ENCODE data around the gene CLIP2.

The CLIP2 gene

DNA sequence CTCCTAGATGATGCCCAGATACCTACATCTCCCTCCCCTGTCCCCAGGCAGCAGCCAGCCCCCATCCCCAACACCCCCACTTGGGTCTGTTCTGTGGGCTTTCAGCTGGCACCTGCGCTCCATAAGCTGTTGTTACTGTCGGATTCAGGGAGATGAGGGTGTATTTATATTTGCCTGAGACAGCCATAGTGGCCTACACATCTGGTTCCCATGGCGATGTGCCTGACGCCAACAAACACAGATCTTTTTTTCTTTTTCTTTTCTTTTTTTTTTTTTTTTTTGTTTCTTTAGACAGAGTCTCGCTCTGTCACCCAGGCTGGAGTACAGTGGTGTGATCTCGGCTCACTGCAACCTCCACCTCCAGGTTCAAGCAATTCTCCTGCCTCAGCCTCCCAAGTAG lies 73.1 kb downstream of the CLIP2 start (continued):
- TF ChIP-seq, protein P1, sequence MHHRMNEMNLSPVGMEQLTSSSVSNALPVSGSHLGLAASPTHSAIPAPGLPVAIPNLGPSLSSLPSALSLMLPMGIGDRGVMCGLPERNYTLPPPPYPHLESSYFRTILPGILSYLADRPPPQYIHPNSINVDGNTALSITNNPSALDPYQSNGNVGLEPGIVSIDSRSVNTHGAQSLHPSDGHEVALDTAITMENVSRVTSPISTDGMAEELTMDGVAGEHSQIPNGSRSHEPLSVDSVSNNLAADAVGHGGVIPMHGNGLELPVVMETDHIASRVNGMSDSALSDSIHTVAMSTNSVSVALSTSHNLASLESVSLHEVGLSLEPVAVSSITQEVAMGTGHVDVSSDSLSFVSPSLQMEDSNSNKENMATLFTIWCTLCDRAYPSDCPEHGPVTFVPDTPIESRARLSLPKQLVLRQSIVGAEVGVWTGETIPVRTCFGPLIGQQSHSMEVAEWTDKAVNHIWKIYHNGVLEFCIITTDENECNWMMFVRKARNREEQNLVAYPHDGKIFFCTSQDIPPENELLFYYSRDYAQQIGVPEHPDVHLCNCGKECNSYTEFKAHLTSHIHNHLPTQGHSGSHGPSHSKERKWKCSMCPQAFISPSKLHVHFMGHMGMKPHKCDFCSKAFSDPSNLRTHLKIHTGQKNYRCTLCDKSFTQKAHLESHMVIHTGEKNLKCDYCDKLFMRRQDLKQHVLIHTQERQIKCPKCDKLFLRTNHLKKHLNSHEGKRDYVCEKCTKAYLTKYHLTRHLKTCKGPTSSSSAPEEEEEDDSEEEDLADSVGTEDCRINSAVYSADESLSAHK (tag by site-specific recombination; IDR thresholded peaks at IDR 0.05), result no peak
- no peak for TF ChIP-seq ZNF561 (tag by site-specific recombination; IDR thresholded peaks at IDR 0.05; ENCODE audit: borderline replicate concordance)

DNA sequence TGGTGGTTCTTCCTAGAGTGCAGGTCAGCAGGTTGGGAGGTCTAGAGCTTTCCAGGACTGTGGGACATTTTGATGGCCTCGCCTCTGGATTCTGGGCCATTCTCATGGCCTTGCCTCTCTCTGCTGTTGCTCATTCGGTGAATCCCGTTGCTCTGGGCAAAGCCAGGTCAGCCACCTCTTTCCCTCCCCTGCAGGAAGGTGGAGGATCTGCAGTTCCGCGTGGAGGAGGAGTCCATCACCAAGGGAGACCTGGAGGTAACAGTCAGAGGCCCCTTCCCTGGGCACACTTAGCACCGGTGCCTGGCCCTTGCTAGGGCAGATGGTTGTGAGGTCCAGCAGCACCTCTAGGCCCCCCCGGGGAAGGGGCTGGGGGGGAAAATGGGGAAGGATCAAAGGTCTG lies 74.9 kb downstream of the CLIP2 start:
- ChIA-PET POLR2A (interaction anchor here (1.7 kb wide), 1 partner anchor 9 kb away, joined by 5 read pairs; no protein-coding TSS in a partner anchor), CTCF (interaction anchor here (0.6 to 1.4 kb wide), 3 partner anchors 19 to 37 kb away, joined by 3 read pairs; no protein-coding TSS in a partner anchor)
- H3K9me3 ChIP-seq (ENCODE audit: control insufficient read depth, insufficient read depth, low read depth, low read length), result no peaks in the 10 kb centered on the region
- H3K27ac ChIP-seq (ENCODE audit: extremely low read depth, low read depth, low read length), result no peak overlapping the region
- H3K36me3 ChIP-seq (ENCODE audit: control insufficient read depth in 2 of 2, insufficient read depth in 1 of 2, low read length in 2 of 2), result no peaks in the 10 kb centered on the region
- no peak for TF ChIP-seq ZXDB (tag by site-specific recombination; IDR thresholded peaks at IDR 0.05)
- TF ChIP-seq SCRT2 (tag by site-specific recombination; IDR thresholded peaks at IDR 0.05), result no peak
- no peak for TF ChIP-seq ZFHX2 (tag by site-specific recombination; conservative IDR thresholded peaks at IDR 0.05)
- no peak for TF ChIP-seq ZNF221 (tag by site-specific recombination; IDR thresholded peaks at IDR 0.05; ENCODE audit: borderline replicate concordance)
- TF ChIP-seq, protein P2, sequence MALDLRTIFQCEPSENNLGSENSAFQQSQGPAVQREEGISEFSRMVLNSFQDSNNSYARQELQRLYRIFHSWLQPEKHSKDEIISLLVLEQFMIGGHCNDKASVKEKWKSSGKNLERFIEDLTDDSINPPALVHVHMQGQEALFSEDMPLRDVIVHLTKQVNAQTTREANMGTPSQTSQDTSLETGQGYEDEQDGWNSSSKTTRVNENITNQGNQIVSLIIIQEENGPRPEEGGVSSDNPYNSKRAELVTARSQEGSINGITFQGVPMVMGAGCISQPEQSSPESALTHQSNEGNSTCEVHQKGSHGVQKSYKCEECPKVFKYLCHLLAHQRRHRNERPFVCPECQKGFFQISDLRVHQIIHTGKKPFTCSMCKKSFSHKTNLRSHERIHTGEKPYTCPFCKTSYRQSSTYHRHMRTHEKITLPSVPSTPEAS (tag by site-specific recombination; IDR thresholded peaks at IDR 0.05), result no peak
- TF ChIP-seq ZNF544 (tag by site-specific recombination; IDR thresholded peaks at IDR 0.05), result no peak
- no peak for TF ChIP-seq KLF16 (tag by site-specific recombination; IDR thresholded peaks at IDR 0.05)
- TF ChIP-seq, protein P3, sequence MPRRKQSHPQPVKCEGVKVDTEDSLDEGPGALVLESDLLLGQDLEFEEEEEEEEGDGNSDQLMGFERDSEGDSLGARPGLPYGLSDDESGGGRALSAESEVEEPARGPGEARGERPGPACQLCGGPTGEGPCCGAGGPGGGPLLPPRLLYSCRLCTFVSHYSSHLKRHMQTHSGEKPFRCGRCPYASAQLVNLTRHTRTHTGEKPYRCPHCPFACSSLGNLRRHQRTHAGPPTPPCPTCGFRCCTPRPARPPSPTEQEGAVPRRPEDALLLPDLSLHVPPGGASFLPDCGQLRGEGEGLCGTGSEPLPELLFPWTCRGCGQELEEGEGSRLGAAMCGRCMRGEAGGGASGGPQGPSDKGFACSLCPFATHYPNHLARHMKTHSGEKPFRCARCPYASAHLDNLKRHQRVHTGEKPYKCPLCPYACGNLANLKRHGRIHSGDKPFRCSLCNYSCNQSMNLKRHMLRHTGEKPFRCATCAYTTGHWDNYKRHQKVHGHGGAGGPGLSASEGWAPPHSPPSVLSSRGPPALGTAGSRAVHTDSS (tag by site-specific recombination; IDR thresholded peaks at IDR 0.05), result no peak
- no peak for TF ChIP-seq ZNF19 (tag by site-specific recombination; IDR thresholded peaks at IDR 0.05; ENCODE audit: low read depth)
- TF ChIP-seq ZNF292 (tag by site-specific recombination; IDR thresholded peaks at IDR 0.05; ENCODE audit: borderline replicate concordance, low read depth), result no peak
- TF ChIP-seq ZNF157 (tag by site-specific recombination; IDR thresholded peaks at IDR 0.05), result no peak
- no peak for TF ChIP-seq ZNF48 (tag by site-specific recombination; IDR thresholded peaks at IDR 0.05)
- TF ChIP-seq HOXA7 (CRISPR knock-in tag; IDR thresholded peaks at IDR 0.05; ENCODE audit: borderline replicate concordance), result no peak
- no peak for TF ChIP-seq ZNF654 (tag by site-specific recombination; IDR thresholded peaks at IDR 0.05; ENCODE audit: low read depth)
- TF ChIP-seq ZNF521 (tag by site-specific recombination; IDR thresholded peaks at IDR 0.05), result no peak
- TF ChIP-seq, protein P4, sequence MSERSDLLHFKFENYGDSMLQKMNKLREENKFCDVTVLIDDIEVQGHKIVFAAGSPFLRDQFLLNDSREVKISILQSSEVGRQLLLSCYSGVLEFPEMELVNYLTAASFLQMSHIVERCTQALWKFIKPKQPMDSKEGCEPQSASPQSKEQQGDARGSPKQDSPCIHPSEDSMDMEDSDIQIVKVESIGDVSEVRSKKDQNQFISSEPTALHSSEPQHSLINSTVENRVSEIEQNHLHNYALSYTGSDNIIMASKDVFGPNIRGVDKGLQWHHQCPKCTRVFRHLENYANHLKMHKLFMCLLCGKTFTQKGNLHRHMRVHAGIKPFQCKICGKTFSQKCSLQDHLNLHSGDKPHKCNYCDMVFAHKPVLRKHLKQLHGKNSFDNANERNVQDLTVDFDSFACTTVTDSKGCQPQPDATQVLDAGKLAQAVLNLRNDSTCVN (tag by site-specific recombination; optimal IDR thresholded peaks at IDR 0.05), result no peak
- no peak for TF ChIP-seq ZNF366 (tag by site-specific recombination; conservative IDR thresholded peaks at IDR 0.05)
- TF ChIP-seq ZNF274 (IDR thresholded peaks at IDR 0.05; ENCODE audit: low read length), result no peak
- TF ChIP-seq ZNF274 (tag by site-specific recombination; IDR thresholded peaks at IDR 0.05; ENCODE audit: borderline replicate concordance), result no peak
- no peak for TF ChIP-seq RBAK (tag by site-specific recombination; IDR thresholded peaks at IDR 0.05)
- no peak overlapping the region for H3K4me3 ChIP-seq (ENCODE audit: low read depth, low read length)
- H3K4me1 ChIP-seq (ENCODE audit: control insufficient read depth, insufficient read depth, low read length), result peaks cover 2% of the 10 kb centered on the region; the same call in 1 of the 2 replicates

Data from HEK293 (cell line).